ENCODE data around the gene YLPM1. TPM values are rescaled to one million over a fixed set of nuclear protein-coding genes. Genes with fewer than 3 reads are reported as not detected.

Gene YLPM1
- total and polyA plus RNA-seq, 10 of the 15 experiments (the other 5 are each of a cell fraction or from before 2014, with no cell fraction given) = 11.1 to 48.2 (median 18.0) TPM

GRCh38 chr14:74856366-74856765 is 93.2 kb downstream of the YLPM1 start:
- RAD21 ChIA-PET (ENCODE audit: unreplicated experiment) = interaction anchor here (0.9 to 8.8 kb wide), 4 partner anchors 14 to 84 kb away, joined by 3 to 114 read pairs (median 4); no protein-coding TSS in a partner anchor
- no peaks in the 10 kb centered on the region for H3K79me2 ChIP-seq (ENCODE audit: control insufficient read depth, insufficient read depth, low read length)
- no peak overlapping the region for H3K9ac ChIP-seq (ENCODE audit: control insufficient read depth, insufficient read depth, low read length)
- H3K27me3 ChIP-seq (replicated peaks in 1 of 2; ENCODE audit: control insufficient read depth in 2 of 2, insufficient read depth in 2 of 2, low read length in 1 of 2) = no peaks in the 10 kb centered on the region
- 83% methylated on average over 1 of the region's 1 CpG for WGBS (ENCODE audit: insufficient coverage, insufficient replicate concordance, low lambda C conversion rate, missing lambda C conversion rate)
- BruUV-seq (replicated peaks) = no TSS peak
- in situ Hi-C loops (cut with MboI) (no loop called here), intact Hi-C loops (cut with micrococcal nuclease; ENCODE audit: unreplicated experiment) (no loop called here)
- no peaks in the 10 kb centered on the region for H3K4me1 ChIP-seq (ENCODE audit: control insufficient read depth, insufficient read depth, low read length)
- no peaks in the 10 kb centered on the region for H3K9me3 ChIP-seq (replicated peaks; ENCODE audit: control insufficient read depth, insufficient read depth, low read length)
- H3K4me3 ChIP-seq = no peak overlapping the region
- POLR2A ChIA-PET = no interaction called here
- no peak for TF ChIP-seq MXI1 (IDR thresholded peaks at IDR 0.05; ENCODE audit: low read depth, low read length)
- TF ChIP-seq YBX1 (IDR thresholded peaks at IDR 0.05) = no peak
- no peak for TF ChIP-seq NR2F1 (conservative IDR thresholded peaks at IDR 0.05)
- no peak overlapping the region for H3K27ac ChIP-seq (ENCODE audit: control insufficient read depth, insufficient read depth)
- no peak overlapping the region for H3K4me2 ChIP-seq (ENCODE audit: control insufficient read depth, insufficient read depth)
- ATAC-seq (no peak), FAIRE-seq (no peak), DNase-seq (ENCODE audit: low read depth, low spot score) (no peak)
- no peaks in the 10 kb centered on the region for H3K36me3 ChIP-seq (ENCODE audit: control insufficient read depth in 2 of 2, insufficient read depth in 2 of 2, low read length in 1 of 2)
- H2AFZ ChIP-seq (ENCODE audit: control insufficient read depth, low read depth, low read length) = no peak overlapping the region
- CTCF ChIA-PET = interaction anchor here (0.7 to 13.8 kb wide), 6 partner anchors 18 to 248 kb away, joined by 3 to 552 read pairs (median 116); partner anchors contain the start of genes DLST and PROX2
- H4K20me1 ChIP-seq (ENCODE audit: control insufficient read depth, insufficient read depth) = no peaks in the 10 kb centered on the region
- SMC1A ChIA-PET (ENCODE audit: uncharacterized antibody, unreplicated experiment) = interaction anchor here (1.1 to 11.1 kb wide), 3 partner anchors 10 to 48 kb away, joined by 3 to 165 read pairs (median 3); no protein-coding TSS in a partner anchor

GRCh38 chr14:74858022-74858421 is 94.9 kb downstream of the YLPM1 start:
- in situ Hi-C loops (cut with MboI) (no loop called here), intact Hi-C loops (cut with micrococcal nuclease; ENCODE audit: unreplicated experiment) (no loop called here)
- H3K36me3 ChIP-seq (ENCODE audit: control insufficient read depth in 2 of 2, insufficient read depth in 2 of 2, low read length in 1 of 2) = no peaks in the 10 kb centered on the region
- no peaks in the 10 kb centered on the region for H3K79me2 ChIP-seq (ENCODE audit: control insufficient read depth, insufficient read depth, low read length)
- H3K27ac ChIP-seq (ENCODE audit: control insufficient read depth, insufficient read depth) = no peak overlapping the region
- ATAC-seq (no peak), DNase-seq (ENCODE audit: low read depth, low spot score) (no peak), FAIRE-seq (no peak)
- H3K27me3 ChIP-seq (replicated peaks in 1 of 2; ENCODE audit: control insufficient read depth in 2 of 2, insufficient read depth in 2 of 2, low read length in 1 of 2) = no peaks in the 10 kb centered on the region
- no peak overlapping the region for H3K4me2 ChIP-seq (ENCODE audit: control insufficient read depth, insufficient read depth)
- no peaks in the 10 kb centered on the region for H4K20me1 ChIP-seq (ENCODE audit: control insufficient read depth, insufficient read depth)
- no peaks in the 10 kb centered on the region for H3K9me3 ChIP-seq (replicated peaks; ENCODE audit: control insufficient read depth, insufficient read depth, low read length)
- BruUV-seq (replicated peaks) = no TSS peak
- ChIA-PET POLR2A (interaction anchor here (0.6 to 0.7 kb wide), 2 partner anchors 12 to 306 kb away, joined by 3 to 5 read pairs; no protein-coding TSS in a partner anchor), SMC1A (ENCODE audit: uncharacterized antibody, unreplicated experiment) (interaction anchor here (0.6 to 11.1 kb wide), 5 partner anchors 11 to 230 kb away, joined by 3 to 165 read pairs (median 4); no protein-coding TSS in a partner anchor), CTCF (interaction anchor here (0.5 to 13.8 kb wide), 10 partner anchors 10 to 249 kb away, joined by 3 to 552 read pairs (median 24); partner anchors contain the start of genes DLST, EIF2B2 and PROX2), RAD21 (ENCODE audit: unreplicated experiment) (interaction anchor here (1.0 to 8.8 kb wide), 4 partner anchors 8 to 249 kb away, joined by 3 to 114 read pairs (median 5); no protein-coding TSS in a partner anchor)
- no peak for TF ChIP-seq EGR1 (IDR thresholded peaks at IDR 0.05; ENCODE audit: borderline replicate concordance in 1 of 2, low read depth in 2 of 2, low read length in 2 of 2)
- WGBS (ENCODE audit: insufficient coverage, insufficient replicate concordance, low lambda C conversion rate, missing lambda C conversion rate) = 46% methylated on average over 1 of the region's 1 CpG
- H3K4me1 ChIP-seq (ENCODE audit: control insufficient read depth, insufficient read depth, low read length) = no peaks in the 10 kb centered on the region
- no peak overlapping the region for H3K9ac ChIP-seq (ENCODE audit: control insufficient read depth, insufficient read depth, low read length)
- H2AFZ ChIP-seq (ENCODE audit: control insufficient read depth, low read depth, low read length) = no peak overlapping the region
- no peak overlapping the region for H3K4me3 ChIP-seq
